Subcutaneous adipose tissue (tissue), 4 donors: ENCODE results near the gene IQUB. TPM values are rescaled to one million over a fixed set of nuclear protein-coding genes. Genes with fewer than 3 reads are reported as not detected.

Experiments
- small RNA-seq: library from RNA; depleted of rRNA; stranded (forward); fragments of <200 nt; gene quantifications from one replicate; pipeline ENCODE3, GENCODE V24; 2016
- total RNA-seq, 4 donors: library from RNA; depleted of rRNA; stranded (reverse); fragments of >200 nt; gene quantifications; one replicate each; pipeline ENCODE4 v1.1.0, GENCODE V29; 2016
- TF ChIP-seq, protein P1 (sequence below): fragments of 450-650 bp; IDR thresholded peaks from one replicate; pipeline ENCODE4 v1.5.1; 2016; ENCODE audit warnings: low read depth, mild to moderate bottlenecking, control low read depth, antibody characterized with exemption, moderate library complexity

Gene IQUB
- total RNA-seq, 4 donors from 2014 or later = 0.38 to 1.1 (median 0.51) TPM; not detected in 1

GRCh38 chr7:123423622-123424021, 110.8 kb downstream of the IQUB start:
- TF ChIP-seq, protein P1, sequence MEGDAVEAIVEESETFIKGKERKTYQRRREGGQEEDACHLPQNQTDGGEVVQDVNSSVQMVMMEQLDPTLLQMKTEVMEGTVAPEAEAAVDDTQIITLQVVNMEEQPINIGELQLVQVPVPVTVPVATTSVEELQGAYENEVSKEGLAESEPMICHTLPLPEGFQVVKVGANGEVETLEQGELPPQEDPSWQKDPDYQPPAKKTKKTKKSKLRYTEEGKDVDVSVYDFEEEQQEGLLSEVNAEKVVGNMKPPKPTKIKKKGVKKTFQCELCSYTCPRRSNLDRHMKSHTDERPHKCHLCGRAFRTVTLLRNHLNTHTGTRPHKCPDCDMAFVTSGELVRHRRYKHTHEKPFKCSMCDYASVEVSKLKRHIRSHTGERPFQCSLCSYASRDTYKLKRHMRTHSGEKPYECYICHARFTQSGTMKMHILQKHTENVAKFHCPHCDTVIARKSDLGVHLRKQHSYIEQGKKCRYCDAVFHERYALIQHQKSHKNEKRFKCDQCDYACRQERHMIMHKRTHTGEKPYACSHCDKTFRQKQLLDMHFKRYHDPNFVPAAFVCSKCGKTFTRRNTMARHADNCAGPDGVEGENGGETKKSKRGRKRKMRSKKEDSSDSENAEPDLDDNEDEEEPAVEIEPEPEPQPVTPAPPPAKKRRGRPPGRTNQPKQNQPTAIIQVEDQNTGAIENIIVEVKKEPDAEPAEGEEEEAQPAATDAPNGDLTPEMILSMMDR = no peak

DNA sequence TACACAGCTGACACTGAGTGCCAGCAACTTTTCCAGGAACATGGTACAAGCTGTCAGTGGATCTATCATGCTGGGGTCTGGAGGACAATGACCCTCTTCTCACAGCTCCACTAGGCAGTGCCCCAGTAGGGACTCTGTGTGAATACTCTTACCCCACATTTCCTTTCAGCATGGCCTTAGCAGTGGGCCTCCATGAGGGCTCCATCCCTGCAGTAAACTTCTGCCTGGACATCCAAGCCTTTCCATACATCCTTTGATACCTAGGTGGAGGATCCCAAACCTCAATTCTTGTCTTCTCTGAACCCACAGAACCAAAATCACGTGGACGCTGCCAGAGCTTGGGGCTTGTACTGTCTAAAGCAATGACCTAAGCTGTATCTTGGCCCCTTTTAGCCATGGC, 116.8 kb downstream of the IQUB start:
- TF ChIP-seq, protein P1 = no peak

- TF ChIP-seq, protein P1 = no peak
These were observed 118.8 kb downstream of the IQUB start for GRCh38 chr7:123415625-123416024.

- TF ChIP-seq, protein P1 = no peak
These were observed 124.0 kb downstream of the IQUB start for GRCh38 chr7:123410273-123410904.

Small RNA genes lying within 50 kb of the gene (small RNA-seq; reads per million reads assigned to genes)
- not detected for gene RNU6-296P

Other genes with a start within 250 kb of the IQUB start
- 10 to 100 TPM; 39.0 to 68.2 (median 39.1) TPM for gene NDUFA5, start 23.2 kb upstream of the IQUB start, total RNA-seq
- gene ASB15, start 67.2 kb upstream of the IQUB start, total RNA-seq = not detected
- not detected for gene LMOD2, start 121.3 kb upstream of the IQUB start, total RNA-seq
- 10 to 100 TPM; 30.0 to 45.7 (median 32.2) TPM for gene WASL, start 214.4 kb upstream of the IQUB start, total RNA-seq